Measurements from ENCODE around the gene PROP1. TPM values are rescaled to one million over a fixed set of nuclear protein-coding genes. Genes with fewer than 3 reads are reported as not detected.

PROP1 gene
- total RNA-seq: not detected in 2 replicates

DNA sequence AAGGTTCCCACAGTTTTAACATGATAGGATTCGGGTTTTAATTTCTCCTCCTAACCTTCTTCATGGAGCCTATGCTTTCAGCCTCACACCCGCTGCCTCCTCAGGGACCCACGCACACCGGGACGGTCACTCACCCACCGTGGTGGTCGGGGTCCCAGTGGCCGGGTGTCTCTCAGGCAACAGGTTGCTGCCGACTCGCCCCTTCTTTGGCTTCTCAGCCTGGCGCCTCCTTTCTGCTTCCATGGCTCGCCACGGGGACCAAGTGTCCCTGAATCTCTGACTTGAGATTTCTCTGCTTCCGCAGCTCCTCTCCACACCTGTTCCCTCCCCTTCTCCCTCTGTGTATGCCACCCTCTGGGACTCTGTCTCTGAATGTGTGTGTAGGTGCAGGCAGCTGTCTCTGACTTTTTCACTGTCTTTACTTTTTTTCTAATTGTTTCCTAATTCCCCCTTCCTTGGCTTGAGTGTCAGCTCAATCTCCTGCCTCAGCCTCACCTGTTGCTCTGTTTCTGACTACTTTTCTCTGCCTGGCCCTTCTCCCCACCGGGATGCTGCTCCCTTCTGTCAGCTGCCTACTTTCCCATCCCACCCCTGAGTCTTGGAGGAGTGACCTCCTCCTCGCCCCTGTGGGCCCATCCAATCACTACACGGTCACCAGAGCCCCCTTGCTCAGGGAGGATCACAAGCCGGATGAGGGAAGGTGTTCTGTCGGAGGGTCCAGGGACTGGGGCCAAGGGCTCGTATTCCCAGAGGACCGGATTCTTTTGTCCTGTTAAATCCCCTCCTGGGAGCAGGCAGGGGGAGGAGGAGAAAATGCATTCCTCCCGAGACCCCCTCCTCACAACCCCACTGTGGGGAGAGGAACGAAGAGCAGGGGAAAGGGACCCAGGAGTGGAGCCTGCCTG, at the start of gene PROP1:
Gene PROP1 (minus strand): TSS at position 552 of the 905 bp plus-strand sequence. CDS start 309 bp downstream, at position 243.

Other genes starting within 250 kb of the PROP1 start
- gene FAM153A, start 213.3 kb downstream of the PROP1 start, total RNA-seq: not detected in 2 replicates
- 1.4 and 1.7 TPM in 2 replicates for gene N4BP3, start 117.3 kb upstream of the PROP1 start, total RNA-seq
- 10.0 and 11.9 TPM in 2 replicates for gene RMND5B, start 134.8 kb upstream of the PROP1 start, total RNA-seq
- gene NHP2, start 157.6 kb upstream of the PROP1 start, total RNA-seq: 170 and 220 TPM in 2 replicates
- gene GMCL2, start 191.1 kb upstream of the PROP1 start, total RNA-seq: not detected in 2 replicates
- gene HNRNPAB, start 208.3 kb upstream of the PROP1 start, total RNA-seq: 86.6 and 98.2 TPM in 2 replicates
- gene PHYKPL, start 236.6 kb upstream of the PROP1 start, total RNA-seq: 12.0 and 15.7 TPM in 2 replicates